ENCODE data around the gene PRSS8.

The PRSS8 gene

DNA sequence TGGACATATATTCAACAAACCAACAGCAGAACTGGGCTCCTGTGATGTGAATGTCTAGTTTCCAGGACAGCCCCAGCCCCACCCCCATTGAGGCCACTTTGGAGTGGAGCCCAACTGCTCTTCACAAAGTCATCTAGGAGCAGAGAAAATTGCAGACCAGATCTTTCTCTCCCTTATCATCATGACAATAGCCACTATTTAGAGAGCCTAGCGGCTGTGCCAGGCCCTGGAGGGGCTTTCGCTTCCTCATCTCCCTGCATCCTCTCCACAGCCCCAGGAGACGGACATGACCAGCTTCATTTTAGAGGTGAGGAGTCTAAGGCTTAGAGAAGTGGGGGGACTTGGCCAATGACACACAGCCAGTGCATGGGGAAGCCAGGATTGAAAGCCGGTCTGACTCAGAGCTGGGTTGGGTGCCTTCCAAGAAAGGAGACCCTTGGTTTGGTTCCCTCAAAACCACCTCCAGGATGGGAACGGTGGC, 1.4 kb downstream of the PRSS8 start:
- no peak for TF ChIP-seq GATA2 (IDR thresholded peaks at IDR 0.05; ENCODE audit: low read depth, low read length)
- no peak for TF ChIP-seq GATA3 (IDR thresholded peaks at IDR 0.05; ENCODE audit: low read depth, low read length)

DNA sequence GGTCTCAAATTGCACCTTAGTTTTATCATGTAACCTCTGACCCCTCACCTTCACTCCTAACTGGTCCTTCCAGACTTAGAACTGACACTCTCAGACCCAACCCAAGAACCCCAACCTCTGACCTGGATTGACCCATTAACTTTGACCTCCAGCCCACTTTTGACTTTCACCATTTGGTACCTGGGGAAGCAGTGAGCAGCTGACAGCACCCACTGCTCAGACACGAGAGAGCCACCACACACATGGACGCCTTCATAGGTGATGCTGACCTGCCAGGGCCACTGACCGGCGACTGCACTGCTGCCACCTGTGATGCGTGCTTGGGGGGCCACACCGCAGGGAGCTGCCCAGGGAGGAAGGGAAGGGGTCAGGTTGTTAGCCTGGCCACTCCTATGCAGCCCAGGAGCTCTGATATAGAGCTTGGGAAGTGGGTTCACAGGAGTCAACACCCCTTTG, 2.5 kb downstream of the PRSS8 start:
- no peak for TF ChIP-seq GATA3 (IDR thresholded peaks at IDR 0.05; ENCODE audit: low read depth, low read length)

DNA sequence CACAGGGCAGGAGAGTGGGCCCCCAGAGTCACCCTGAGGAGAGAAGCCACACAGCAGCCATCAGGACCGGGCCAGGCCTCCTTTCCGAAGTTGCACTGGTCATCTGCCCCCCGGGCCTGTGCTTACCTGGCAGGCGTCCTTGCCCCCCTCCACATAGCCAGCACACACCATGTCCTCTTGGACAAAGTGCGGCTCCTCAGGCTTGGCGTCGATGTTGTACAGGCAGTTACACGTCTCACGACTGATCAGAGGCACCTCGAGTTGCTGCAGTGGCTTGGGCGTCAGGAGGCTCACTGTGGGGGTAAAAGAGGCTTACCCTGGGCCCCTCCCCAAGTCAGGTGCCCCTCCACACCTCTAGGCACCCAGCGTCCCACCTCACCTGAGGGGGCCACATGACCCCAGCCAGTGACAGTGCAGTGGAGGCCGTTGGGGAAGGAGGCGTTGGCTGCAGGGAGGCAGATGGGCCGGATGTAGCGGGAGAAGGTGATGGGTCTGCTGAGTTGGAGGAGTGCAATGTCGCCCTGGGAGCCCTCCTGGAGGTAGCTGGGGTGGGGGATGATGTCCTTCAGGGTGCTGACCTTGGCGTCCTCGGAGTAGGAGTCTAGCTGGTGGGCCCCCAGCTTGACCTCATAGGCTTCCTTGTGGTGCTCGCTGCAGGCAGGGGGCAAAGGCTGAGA, 3.1 kb downstream of the PRSS8 start:
- TF ChIP-seq GATA2 (IDR thresholded peaks at IDR 0.05; ENCODE audit: low read depth, low read length) (no peak), GATA3 (IDR thresholded peaks at IDR 0.05; ENCODE audit: low read depth, low read length) (no peak)

DNA sequence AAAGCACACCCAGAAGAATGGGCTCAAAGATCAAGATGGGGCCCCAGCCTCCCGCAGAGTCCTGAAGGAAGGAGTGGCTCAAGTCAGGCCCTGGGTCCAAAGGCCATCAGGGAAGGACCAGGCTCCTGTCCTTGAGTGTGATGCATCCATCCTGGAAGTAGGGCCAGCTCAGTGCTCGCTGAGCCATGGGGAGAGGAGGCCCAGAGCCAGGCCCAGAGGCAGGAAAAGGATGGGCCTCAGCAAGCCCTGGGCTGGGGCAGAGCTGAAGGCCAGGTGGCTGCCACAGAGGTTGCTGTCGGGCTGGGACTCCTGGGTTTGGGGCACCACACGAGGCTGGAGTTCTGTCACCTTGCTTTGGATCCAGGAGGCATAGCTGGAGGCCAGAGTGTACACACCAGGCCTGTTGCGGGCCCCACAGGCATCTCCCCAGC, 3.7 kb downstream of the PRSS8 start:
- TF ChIP-seq GATA2 (IDR thresholded peaks at IDR 0.05; ENCODE audit: low read depth, low read length) (no peak), GATA3 (IDR thresholded peaks at IDR 0.05; ENCODE audit: low read depth, low read length) (no peak)

DNA sequence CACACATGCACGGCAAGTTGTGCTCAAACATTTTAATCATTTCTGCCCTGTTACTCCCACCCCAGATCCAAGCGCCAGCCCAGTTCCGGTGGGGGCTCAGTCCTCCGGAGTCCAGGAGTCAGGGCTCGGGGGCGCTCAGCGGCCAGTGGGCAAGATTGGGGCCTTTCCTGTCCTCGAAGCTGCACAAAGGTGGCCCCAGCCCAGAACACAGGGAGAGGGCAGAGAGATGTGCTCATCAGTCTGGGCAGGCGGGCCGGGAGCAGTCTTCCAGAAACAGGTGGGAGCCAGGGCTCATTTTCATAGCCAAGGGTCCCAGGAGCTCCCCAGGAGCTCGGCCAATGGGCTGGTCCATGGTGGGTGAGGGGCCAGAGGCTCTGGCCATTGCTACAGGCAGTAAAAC, 4.1 kb downstream of the PRSS8 start:
- TF ChIP-seq GATA3 (IDR thresholded peaks at IDR 0.05; ENCODE audit: low read depth, low read length) (no peak), GATA2 (IDR thresholded peaks at IDR 0.05; ENCODE audit: low read depth, low read length) (no peak)

DNA sequence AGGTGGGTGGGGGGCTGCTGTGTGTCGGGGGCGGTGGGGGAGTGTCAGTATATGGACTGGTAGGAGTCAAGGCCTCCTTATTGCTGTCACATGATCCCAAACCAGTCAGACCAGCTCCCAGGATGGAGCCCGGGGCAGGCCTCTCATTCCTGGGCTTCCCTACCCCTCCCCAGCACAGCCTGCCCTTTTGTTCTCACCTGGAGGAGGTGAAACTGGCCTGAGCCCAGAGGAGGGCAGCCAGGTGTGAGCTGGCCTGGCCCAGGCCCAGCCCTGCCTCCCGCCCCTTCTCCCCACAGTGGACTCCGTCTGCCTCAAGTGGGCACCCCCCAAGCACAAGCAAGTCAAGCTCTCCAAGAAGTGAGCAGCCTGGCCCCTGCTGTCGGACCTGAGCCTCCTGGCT, 4.6 kb downstream of the PRSS8 start:
- TF ChIP-seq GATA2 (IDR thresholded peaks at IDR 0.05; ENCODE audit: low read depth, low read length) (no peak), GATA3 (IDR thresholded peaks at IDR 0.05; ENCODE audit: low read depth, low read length) (no peak)

DNA sequence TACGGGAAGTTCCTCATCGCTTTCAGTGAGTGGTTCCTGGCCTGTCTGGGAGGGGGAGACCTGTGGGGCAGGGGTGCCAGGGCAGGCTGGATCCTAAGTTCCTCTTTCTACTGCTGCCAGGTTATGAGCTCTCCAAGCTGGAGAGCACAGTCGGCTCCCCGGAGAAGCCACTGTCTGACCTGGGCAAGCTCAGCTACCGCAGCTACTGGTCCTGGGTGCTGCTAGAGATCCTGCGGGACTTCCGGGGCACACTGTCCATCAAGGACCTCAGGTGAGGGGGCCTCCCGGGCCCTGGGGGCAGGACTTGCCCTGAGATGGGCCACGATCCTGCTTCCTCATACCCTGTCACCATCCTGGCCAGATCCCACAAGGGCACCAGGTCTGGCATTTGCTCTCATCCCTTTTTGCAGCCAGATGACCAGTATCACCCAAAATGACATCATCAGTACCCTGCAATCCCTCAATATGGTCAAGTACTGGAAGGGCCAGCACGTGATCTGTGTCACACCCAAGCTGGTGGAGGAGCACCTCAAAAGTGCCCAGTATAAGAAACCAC, 5.1 kb downstream of the PRSS8 start:
- TF ChIP-seq GATA2 (IDR thresholded peaks at IDR 0.05; ENCODE audit: low read depth, low read length), result no peak
- no peak for TF ChIP-seq GATA3 (IDR thresholded peaks at IDR 0.05; ENCODE audit: low read depth, low read length)

DNA sequence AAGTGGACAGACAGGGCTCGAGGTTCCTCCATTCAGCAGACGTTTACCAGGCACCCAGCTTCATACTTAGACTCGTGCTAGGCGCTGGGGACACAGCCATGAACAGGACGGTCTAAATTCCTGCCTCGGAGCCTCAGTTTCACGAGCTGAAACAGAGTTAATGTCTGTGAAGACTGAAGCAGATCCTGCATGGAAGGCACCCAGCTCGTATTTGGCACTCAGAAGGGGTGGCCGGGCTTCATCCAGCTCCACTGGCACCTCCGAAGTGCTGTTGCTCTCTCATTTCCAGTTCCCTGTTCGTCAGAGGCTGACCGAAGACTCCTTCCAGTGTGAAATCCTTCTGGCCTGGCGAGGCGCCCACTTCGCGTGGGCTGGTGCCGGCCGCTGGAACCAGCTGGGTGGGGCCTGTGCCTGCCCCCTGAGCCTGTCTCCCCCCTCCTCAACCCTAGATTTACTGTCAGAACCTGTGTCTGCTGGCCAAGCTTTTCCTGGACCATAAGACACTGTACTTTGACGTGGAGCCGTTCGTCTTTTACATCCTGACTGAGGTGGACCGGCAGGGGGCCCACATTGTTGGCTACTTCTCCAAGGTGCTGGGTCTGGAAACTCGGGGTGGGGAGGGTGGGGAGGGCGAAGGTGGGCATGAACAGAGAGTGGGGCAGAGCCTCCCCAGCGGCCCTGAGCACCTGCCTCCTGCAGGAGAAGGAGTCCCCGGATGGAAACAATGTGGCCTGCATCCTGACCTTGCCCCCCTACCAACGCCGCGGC, 5.8 kb downstream of the PRSS8 start:
- TF ChIP-seq GATA3 (IDR thresholded peaks at IDR 0.05; ENCODE audit: low read depth, low read length) (no peak), GATA2 (IDR thresholded peaks at IDR 0.05; ENCODE audit: low read depth, low read length) (no peak)

DNA sequence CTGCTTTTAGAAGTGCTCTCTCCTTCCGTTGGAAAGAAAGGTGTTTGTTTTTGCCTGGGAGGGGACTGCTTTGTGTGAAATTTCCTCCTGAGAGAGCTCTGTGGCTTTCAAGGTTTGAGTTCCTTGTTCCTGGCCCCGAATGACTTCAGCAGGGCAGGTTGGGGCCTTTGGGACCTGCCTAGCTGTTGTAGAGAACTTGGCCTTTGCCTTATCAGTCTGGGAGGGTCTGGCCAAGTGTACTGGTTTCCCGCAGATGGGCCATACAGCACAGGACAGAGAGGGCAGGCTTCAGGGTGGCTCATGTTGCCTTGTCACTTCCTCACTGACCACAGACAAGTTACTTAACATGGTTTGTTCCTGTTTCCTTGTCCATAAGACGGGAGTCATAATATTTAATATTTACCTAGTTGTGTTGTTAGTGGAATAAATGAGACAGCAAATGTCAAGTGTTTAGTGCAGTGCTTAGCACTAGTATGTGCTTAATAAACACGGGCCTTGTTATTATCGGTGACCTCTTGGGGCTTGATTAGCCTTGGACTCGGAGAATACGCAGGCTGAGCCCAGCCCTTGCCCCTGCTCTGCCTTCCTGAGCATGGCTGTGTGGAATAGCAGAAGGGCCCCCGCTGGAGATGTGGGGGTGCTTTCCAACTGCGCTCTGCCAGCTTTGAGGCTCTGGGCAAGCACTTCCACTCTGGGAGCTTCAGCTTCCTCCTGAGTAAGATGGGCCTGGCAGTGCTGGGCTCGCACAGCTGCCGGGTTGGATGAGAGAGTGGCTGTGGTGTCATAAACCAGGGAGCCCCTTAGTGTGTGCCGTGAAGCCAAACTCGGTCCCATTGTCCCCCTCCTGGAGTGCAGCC, 6.6 kb downstream of the PRSS8 start:
- no peak for TF ChIP-seq GATA3 (IDR thresholded peaks at IDR 0.05; ENCODE audit: low read depth, low read length)
- TF ChIP-seq GATA2 (IDR thresholded peaks at IDR 0.05; ENCODE audit: low read depth, low read length), result no peak

DNA sequence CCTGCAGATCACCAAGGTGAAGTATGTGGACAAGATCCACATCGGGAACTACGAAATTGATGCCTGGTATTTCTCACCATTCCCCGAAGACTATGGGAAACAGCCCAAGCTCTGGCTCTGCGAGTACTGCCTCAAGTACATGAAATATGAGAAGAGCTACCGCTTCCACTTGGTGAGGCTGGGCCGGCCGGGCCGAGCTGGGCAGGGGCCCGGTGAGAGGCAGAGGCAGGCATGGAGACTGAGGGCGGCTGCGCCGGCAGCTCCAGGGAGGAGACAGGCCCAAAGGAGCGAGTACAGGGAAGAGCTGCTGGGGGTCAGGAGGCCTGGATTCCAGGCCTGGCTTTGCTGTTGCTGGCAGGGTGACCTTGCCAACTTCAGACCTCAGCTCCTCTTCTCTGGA, 8.3 kb downstream of the PRSS8 start:
- TF ChIP-seq GATA3 (IDR thresholded peaks at IDR 0.05; ENCODE audit: low read depth, low read length) (no peak), GATA2 (IDR thresholded peaks at IDR 0.05; ENCODE audit: low read depth, low read length) (no peak)

DNA sequence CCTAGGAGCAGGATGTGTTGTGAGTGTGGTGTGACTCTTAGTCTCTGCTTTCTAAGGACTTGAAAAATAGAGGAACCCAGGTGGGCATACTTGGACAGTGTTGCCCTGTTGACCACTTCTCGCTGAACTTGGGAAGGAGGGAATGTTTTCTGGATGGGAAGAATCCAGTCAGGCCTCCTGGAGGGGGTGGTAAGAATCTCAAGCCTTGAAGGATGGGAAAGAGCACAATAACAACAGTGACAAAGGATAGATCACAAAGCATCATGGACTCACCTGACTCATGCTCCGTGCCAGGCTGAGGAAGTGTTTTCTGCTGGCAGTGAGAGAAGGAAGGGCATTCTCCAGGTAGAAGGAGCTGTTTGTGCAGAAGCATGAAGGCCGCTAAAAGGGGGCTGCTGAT, 9.7 kb downstream of the PRSS8 start:
- TF ChIP-seq GATA2 (IDR thresholded peaks at IDR 0.05; ENCODE audit: low read depth, low read length) (no peak), GATA3 (IDR thresholded peaks at IDR 0.05; ENCODE audit: low read depth, low read length) (no peak)

DNA sequence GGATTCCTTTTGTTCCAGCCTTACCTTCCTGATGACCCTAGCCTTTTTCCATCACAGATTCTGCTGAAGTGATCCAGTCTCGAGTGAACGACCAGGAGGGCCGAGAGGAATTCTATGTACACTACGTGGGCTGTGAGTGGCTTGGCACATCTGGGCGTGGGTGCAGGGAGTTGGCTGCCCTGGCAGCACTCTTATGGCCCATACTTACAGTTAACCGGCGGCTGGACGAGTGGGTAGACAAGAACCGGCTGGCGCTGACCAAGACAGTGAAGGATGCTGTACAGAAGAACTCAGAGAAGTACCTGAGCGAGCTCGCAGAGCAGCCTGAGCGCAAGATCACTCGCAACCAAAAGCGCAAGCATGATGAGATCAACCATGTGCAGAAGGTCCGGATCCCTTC, 15.4 kb downstream of the PRSS8 start:
- TF ChIP-seq GATA3 (IDR thresholded peaks at IDR 0.05; ENCODE audit: low read depth, low read length) (no peak), GATA2 (IDR thresholded peaks at IDR 0.05; ENCODE audit: low read depth, low read length) (no peak)

DNA sequence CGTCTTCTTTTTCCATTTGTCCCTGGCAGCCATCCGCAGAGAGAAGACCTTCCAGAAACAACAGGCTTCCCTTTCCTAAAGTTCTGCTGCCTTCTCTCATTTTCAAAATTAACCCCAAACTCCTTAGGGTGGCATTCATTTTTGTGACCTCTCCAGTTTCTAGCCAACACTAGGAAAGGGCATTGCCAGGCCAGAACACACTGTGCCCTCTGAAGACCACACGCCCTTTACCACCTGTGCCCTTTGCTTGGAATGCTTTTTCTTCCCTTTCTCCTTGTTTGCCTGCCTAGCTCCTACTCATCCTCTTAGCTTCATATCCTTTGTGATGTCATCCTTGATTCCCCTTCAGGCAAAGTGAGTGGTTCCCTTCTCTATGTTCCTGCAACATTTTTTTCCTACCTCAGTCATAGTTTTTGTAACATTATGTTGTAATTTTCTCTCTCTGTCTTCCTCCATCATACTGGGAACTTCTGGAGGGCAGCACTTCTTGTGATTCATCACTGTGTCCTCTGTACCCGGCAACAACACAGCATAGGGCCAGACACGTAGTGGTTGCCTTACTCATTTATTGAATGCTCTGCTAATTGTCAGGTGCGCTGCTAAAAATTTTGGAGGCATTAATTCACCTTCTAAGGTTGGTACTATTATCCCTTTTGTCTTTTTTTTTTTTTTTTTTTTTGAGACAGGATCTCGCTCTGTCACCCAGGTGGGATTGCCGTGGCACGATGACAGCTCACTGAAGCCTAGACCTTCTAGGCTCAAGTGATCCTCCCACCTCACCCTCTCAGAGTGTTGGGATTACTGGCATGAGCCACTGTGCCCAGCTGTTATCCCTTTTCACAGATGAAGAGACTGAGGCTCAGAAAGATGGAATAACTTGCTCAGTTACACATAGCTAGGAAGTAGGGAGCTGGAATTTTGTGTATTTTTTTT, 17.0 kb downstream of the PRSS8 start:
- TF ChIP-seq GATA3 (IDR thresholded peaks at IDR 0.05; ENCODE audit: low read depth, low read length) (no peak), GATA2 (IDR thresholded peaks at IDR 0.05; ENCODE audit: low read depth, low read length) (no peak)
